Measurements from ENCODE around the gene WWOX.
A peak's percentile ranks its signal among the peaks of the same experiment; 100 is the strongest.

Gene WWOX

GRCh38 chr16:78785218-78785617 lies 685.8 kb downstream of the WWOX start:
- DNase-seq: no peak

GRCh38 chr16:78786635-78787034 lies 687.2 kb downstream of the WWOX start:
- DNase-seq: no peak

DNA sequence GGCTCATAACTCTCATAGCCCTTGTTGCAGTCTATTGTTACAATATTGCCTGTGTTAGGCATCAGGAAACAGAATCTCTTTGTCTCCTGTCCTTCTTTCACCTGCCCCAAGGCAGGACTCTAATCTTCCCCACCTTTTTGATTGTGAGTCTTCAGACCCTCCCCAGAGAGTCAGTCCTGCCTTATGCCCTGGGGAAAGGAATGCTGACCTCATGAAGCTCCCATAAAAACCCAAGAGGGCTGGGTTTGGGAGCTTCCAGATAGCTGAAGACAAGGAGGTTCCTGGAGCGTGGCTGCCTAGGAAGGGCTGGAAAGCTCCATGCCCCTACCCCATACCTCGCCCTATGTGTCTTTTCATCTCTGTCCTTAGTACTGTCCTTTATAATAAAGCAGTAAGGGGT lies 688.8 kb downstream of the WWOX start:
- DNase-seq: no peak

DNA sequence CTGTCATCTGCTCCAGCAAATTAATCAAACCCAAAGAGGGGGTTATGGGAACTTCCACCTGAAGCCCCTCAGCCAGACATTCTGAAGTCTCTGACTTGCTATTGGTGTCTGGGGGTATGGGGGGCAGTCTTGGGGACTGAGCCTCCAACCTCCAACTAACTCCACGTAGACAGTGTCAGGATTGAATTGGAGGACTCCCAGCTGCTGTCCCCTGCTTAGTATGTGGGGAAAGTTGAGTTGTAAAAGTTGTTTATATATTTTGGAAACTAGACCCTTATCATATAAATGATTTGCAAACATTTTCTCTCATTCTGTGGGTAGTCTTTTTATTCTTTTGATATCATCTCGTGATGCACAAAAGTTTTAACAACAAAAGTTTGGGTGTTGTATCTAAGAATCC lies 689.2 kb downstream of the WWOX start:
- no peak for DNase-seq

DNA sequence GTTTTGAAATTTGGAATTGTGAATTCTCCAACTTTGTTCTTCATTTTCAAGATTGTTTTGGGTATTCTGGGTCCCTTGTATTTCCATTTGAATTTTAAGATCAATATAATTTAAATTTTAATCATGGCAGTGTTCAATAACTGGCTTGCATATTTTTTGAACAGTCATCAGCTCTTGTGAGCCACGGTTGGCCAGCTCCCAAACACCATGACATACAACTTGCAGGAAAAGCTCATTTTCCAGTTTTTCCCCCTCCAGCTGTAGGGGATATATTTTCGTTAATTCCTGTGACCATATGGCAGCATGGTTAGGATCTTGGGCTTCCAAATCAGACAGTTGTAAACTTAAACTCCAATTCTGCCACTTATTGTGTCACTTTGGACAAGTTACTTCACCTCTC lies 690.1 kb downstream of the WWOX start:
- no peak for DNase-seq

DNA sequence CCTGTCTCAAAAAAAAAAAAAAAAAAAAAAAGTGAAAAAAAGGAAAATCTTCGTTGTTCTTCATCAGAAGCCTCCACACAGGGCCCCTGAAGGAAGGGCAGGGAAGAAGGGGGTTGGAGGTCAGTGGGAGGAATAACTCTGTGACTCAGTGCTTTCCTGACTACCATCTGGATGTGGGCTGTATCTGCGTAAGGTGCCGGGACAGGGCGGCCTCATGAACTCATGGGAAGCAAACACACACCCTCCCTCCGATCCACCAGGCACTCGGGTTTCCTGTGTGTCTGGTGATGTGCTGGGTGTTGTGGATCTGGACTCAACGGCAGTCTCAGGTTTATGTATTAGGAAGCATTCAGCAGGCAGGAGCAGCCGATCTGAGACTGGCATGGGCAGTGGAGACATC lies 691.6 kb downstream of the WWOX start:
- DNase-seq: no peak

DNA sequence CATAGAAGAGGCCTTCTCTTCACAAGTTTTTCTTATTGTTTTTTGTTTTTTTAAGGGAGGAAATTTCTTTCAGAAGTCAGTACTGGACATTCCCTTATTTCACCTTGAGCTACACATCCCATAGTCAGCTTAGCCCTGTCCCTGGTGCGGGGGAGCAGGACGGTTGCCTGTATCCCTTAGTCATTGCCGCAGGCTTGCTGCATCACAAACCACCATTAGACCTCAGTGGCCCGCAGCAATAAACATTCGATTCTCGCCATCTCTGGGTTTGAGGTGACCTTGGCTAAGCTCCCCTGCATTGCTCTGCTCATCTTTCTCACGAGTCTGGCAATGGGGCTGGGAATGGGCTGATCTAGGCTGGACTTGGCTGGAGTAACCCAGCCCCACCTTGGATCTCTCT lies 692.5 kb downstream of the WWOX start:
- DNase-seq: no peak

DNA sequence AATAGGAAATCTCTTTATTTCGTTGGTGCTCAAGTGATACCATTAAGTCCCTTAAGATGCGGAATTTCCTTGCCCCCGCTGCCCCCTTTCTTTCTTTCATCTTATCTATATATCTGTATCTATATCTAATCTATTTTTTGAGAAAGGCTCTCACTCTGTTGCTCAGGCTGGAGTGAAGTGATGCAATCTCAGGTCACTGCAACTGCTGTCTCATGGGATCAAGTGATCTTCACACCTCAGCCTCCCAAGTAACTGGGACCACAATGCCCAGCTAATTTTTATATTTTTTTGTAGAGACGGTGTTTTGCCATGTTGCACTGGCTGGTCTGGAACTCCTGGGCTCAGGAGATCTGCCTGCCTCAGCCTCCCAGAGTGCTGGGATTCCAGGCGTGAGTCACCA lies 693.5 kb downstream of the WWOX start:
- no peak for DNase-seq

- no peak for DNase-seq
These were observed 695.3 kb downstream of the WWOX start for GRCh38 chr16:78794581-78795250.

DNA sequence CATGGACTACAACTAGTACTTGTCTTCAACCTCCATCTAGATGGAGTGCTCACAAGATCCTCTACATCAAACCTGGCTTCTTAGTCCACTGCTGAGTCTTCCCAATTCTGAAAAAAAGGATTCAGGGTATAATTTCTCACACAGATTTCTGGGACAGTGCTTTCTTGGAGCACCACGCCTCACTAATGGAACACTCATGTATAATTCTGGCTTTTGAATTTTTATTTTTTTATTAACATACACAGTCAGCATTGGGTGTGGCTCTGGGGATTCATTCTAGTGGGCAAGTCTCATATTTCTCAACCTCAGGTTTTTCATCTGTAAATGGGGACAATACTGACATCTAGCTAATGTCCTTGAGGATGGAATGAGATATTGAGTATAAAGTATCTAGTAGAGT lies 696.0 kb downstream of the WWOX start:
- no peak for DNase-seq

GRCh38 chr16:78796221-78796866 lies 696.9 kb downstream of the WWOX start:
- peak; percentile 77 for DNase-seq

GRCh38 chr16:78799429-78799828 lies 700.0 kb downstream of the WWOX start:
- no peak for DNase-seq

DNA sequence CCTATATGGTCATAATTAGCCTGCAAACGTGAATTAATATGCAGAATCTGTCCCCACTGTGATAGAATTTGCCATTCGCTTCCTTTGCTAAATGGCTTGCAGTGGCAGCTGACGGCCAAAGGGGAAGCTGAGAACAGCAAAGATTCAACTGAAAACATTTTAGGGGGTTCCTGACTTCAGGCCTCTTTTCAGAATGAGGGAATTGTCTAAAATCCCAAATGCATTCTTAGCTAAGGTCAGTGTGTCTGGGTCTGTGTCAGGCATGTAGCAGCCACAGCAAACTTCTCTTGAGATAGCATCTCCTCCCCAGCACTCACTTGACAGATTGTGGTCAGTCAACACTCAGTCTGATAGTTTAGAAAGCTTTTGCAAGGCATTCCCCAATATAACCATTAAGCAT lies 701.1 kb downstream of the WWOX start:
- no peak for DNase-seq

DNA sequence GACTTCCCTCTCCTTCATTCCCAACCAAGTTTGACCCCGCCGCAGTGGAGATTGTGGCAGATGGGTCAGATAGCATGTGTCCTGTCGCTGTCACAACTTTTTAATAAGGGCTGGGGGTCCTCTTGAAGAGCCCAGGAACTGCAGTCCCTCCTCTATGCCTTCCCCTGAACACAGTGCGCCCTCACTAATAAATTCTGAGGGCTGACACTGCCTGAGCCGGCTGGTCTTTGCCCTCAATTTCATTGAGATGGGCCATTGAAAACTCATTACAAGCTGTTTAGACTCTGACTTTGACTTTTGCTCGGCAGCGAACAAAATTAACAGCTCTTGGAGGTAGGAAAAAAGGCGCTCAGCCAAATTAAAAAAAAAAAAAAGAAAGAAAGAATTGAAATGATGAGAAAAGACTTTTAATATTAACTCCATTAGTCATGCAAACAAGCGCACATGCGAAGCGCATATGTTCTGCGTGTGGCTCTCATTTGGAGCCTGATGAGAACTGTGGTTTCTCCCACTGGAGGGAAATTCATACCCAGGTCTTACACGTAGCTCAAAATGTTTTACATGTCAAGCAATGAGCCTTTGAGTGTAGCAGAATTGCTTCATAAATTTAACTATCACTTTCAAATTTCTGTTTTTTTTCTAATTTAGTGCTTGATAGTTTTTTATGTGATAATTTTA lies 704.7 kb downstream of the WWOX start:
- DNase-seq: no peak

- DNase-seq: no peak
These were observed 706.1 kb downstream of the WWOX start for GRCh38 chr16:78805556-78805955.

- DNase-seq: no peak
These were observed 711.8 kb downstream of the WWOX start for GRCh38 chr16:78811247-78811646.

- no peak for DNase-seq
These were observed 713.1 kb downstream of the WWOX start for GRCh38 chr16:78812582-78812981.

DNA sequence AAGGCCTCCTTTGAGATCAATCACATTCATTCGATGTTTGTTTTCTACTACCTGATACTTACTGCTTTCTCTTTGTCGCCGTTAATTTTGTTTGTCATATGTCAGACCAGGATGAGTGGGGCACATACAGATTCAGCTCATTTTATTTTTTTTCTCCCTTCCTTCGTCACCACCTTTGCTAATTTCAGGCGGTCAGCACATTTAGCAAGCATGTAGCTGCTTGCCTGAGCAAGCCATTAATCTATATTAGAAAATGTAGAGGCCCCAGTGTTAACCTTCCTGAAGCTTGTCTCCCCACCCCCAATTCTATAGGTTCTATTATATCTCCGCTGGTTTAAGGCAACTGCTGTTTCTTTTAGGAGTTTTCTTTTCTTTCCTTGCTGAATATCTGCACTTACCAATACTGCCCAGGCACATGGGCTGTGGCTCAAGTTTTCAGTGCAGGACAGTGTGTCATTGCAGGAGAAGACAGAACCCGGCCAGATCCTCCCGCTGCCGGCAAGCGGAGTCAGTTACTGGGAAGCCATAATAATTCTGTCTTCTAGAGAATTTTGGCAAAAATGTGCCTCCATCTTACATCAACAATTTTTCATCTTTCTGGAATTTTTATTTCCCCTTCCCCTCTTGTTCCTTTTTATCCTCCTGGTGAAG lies 714.3 kb downstream of the WWOX start:
- DNase-seq: no peak

DNA sequence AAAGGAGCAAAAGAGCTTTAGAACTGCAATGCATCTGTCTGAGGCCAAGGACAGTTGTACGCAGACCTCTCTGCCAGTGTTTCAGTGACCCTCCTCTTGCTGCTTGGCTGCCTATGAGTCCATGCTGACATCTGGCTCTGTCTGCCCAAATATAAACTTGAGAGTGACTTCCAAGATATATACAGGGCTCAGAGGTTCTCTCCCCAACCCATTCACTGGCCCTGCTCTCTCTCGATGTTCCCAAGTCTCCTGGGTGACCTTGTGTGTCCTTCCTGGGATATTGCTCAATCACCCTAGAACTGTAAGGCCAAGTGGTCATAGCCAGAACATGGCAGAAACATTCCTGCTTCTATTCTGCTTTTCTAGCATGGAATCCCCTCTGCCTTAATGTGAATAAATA lies 716.3 kb downstream of the WWOX start:
- no peak for DNase-seq

GRCh38 chr16:78816499-78817195 lies 717.2 kb downstream of the WWOX start:
- DNase-seq: no peak

DNA sequence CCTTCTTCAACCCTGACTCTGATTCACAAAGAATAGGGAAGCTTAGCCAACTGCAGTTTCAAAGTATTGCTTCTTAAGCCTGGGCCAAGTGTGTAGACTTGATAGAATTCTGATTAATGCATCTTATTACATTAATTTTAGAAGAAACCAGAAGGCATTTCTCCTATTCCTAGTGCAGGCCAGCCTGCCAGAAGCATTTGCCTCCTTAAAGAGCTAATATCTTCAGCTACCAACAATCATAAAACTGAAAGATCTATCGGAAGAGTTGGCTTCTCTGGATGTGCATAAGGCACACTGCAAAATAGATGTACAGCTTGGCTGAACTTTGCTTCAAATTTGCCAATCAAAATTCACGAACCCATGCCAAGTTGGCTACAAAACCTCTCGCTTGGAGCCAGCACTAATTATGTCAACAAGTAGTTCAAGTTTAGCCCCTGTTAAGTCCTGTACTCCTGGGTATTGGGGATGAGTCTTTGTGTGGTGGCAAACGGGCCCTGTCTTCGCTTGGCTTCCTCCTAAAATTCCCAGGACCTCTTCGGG lies 717.8 kb downstream of the WWOX start:
- DNase-seq: no peak

- no peak for DNase-seq
These were observed 721.9 kb downstream of the WWOX start for GRCh38 chr16:78821335-78821734.

GRCh38 chr16:78822509-78822908 lies 723.1 kb downstream of the WWOX start:
- no peak for DNase-seq
